Loucy (cell line): Measurements from ENCODE around the gene PPP1R18.

Experiments
- EZH2phosphoT487 ChIP-seq: fragments of 200-600 bp; IDR thresholded peaks from 2 replicates; pipeline ENCODE4 v1.6.1; 2018; ENCODE audit warnings: antibody characterized with exemption, mild to moderate bottlenecking, moderate library complexity, borderline replicate concordance
- TF ChIP-seq, protein P1 (sequence below): fragments of 200-600 bp; sonication (generic); conservative IDR thresholded peaks from 2 replicates; pipeline ENCODE4 v1.5.1; 2014; ENCODE audit warnings: mild to moderate bottlenecking, antibody characterized with exemption, low read length

DNA sequence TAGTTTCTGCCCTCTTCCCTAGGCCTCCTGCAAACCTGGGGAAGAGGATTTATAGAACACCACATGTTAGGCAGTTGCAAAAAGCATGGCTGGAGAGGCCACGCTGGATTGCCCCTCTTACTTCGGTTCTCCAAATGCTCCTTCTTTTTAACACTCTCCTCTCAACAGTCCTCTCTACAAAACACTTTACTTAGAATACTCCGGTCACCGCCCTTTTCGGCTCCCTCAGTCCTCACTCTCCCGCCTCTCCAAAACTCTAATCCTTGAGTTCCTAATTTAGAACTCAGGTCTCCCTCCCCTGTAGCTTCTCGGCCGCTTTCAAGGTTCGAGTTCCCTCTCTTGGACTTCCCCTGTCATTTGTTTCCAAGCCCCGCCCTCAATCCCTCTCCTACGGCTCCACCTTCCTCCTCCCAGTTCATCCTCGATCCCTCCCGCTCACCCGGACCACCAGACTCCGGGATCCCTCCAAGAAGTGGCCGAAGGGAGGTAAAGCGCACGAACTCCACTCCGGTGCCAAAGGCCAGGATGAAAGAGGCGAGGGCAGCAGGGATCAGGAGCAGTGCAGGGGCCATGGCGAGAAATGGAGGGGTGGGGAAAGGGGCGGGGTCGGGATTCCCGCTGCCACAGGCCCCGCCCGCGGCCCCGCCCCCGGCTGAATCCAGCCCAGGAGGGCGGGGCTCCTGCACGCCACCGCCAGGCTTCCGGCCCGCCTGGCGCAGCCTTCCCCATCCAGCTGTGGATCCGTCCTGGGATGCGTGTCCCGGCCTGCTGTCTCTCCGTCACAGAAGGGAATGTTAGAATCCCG lies 4.2 kb upstream of the PPP1R18 start, which contains the start of gene NRM:
- TF ChIP-seq, protein P1, sequence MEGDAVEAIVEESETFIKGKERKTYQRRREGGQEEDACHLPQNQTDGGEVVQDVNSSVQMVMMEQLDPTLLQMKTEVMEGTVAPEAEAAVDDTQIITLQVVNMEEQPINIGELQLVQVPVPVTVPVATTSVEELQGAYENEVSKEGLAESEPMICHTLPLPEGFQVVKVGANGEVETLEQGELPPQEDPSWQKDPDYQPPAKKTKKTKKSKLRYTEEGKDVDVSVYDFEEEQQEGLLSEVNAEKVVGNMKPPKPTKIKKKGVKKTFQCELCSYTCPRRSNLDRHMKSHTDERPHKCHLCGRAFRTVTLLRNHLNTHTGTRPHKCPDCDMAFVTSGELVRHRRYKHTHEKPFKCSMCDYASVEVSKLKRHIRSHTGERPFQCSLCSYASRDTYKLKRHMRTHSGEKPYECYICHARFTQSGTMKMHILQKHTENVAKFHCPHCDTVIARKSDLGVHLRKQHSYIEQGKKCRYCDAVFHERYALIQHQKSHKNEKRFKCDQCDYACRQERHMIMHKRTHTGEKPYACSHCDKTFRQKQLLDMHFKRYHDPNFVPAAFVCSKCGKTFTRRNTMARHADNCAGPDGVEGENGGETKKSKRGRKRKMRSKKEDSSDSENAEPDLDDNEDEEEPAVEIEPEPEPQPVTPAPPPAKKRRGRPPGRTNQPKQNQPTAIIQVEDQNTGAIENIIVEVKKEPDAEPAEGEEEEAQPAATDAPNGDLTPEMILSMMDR, result no peak
- TF ChIP-seq EZH2phosphoT487, result no peak
